Smooth muscle cell (in vitro differentiated cells): ENCODE measurements around the gene DOK6. TPM values are rescaled to one million over a fixed set of nuclear protein-coding genes. Genes with fewer than 3 reads are reported as not detected.

Source experiments
- DNase-seq: peaks from one replicate; lab custom pipeline; 2025; ENCODE audit not compliant: unreplicated experiment; lab: John Stamatoyannopoulos, UW
- H2AFZ ChIP-seq: fragments of 200-600 bp; sonication (generic); 2 replicates; pipeline ENCODE4 v1.6.0; 2016; ENCODE audit warnings: antibody characterized with exemption, low read depth, mild to moderate bottlenecking
- H3F3A ChIP-seq: fragments of 200-600 bp; sonication (generic); 2 replicates; pipeline ENCODE4 v1.6.0; 2017; ENCODE audit warnings: antibody characterized with exemption, low read depth
- H3K27ac ChIP-seq: fragments of 200-600 bp; sonication (generic); 2 replicates; pipeline ENCODE4 v1.5.1; 2016; ENCODE audit warnings: low read depth, mild to moderate bottlenecking
- H3K27me3 ChIP-seq: fragments of 200-600 bp; sonication (generic); 2 replicates; pipeline ENCODE4 v1.6.1; 2016; ENCODE audit warnings: low read depth, mild to moderate bottlenecking
- H3K36me3 ChIP-seq: fragments of 200-600 bp; sonication (generic); 2 replicates; pipeline ENCODE4 v1.5.1; 2016; ENCODE audit warnings: low read depth
- H3K4me1 ChIP-seq: fragments of 200-600 bp; sonication (generic); 2 replicates; pipeline ENCODE4 v1.5.1; 2016; ENCODE audit warnings: low read depth
- H3K4me2 ChIP-seq: fragments of 200-600 bp; sonication (generic); 2 replicates; pipeline ENCODE4 v1.6.0; 2016; ENCODE audit warnings: mild to moderate bottlenecking
- H3K4me3 ChIP-seq: fragments of 200-600 bp; sonication (generic); 2 replicates; pipeline ENCODE4 v1.5.1; 2016; ENCODE audit warnings: mild to moderate bottlenecking
- H3K79me2 ChIP-seq: fragments of 200-600 bp; sonication (generic); 2 replicates; pipeline ENCODE4 v1.6.0; 2016; ENCODE audit warnings: low read depth, mild to moderate bottlenecking
- H3K9ac ChIP-seq: fragments of 200-600 bp; sonication (generic); 2 replicates; pipeline ENCODE4 v1.6.0; 2016; ENCODE audit warnings: low read depth
- H3K9me3 ChIP-seq: fragments of 200-600 bp; sonication (generic); replicated peaks from 2 replicates; pipeline ENCODE4 v1.5.1; 2016; ENCODE audit warnings: low read depth
- H4K20me1 ChIP-seq: fragments of 200-600 bp; sonication (generic); 2 replicates; pipeline ENCODE4 v1.6.0; 2016; ENCODE audit warnings: low read depth
- WGBS: methylation state at CpG from one replicate; pipeline ENCODE4 v1.1.7; 2016; ENCODE audit warnings: low lambda C conversion rate; 5-methylcytosine and 5-hydroxymethylcytosine counted together
- polyA plus RNA-seq: library from polyadenylated mRNA; unstranded; fragments of >200 nt; fragmentation: Nextera tagmentation; extraction: Ambion mirVana; gene quantifications from 2 replicates; pipeline ENCODE4 v1.2.1, GENCODE V29; 2016
- total RNA-seq: library from RNA; depleted of rRNA; stranded (reverse); fragments of >200 nt; gene quantifications from 2 replicates; pipeline ENCODE4 v1.2.3, GENCODE V29; 2014
- TF ChIP-seq, protein P1 (sequence below): fragments of 200-600 bp; sonication (generic); IDR thresholded peaks from 2 replicates; pipeline ENCODE4 v1.5.1; 2017; ENCODE audit warnings: borderline replicate concordance, mild to moderate bottlenecking, antibody characterized with exemption; ENCODE audit not compliant: insufficient read depth, poor library complexity, severe bottlenecking

Gene DOK6
- total and polyA plus RNA-seq, 2 experiments from 2014 or later = 7.2 to 21.4 TPM

DNA sequence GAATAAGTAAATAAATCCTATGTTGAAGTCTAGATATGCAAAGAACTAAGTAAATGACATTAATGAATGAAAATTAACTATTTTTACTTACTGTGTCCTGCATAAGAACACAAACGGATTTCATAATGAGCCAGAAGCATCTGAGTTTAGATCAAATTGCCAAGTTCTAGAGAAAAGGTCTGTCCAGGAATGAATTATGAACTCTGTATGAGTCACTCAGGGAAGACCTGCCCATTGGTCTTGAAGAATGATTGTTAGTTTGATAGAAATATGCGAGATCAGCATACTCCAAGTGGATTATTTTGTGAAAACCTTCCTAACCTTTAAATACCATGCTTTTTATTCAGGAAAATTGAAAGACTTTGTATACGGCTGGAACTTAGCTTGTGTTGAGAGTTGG lies 189.5 kb downstream of the DOK6 start:
- Histone ChIP-seq H3K9ac (no peak overlapping the region), H2AFZ (no peak overlapping the region), H3F3A (no peaks in the 10 kb centered on the region), H3K4me1 (no peaks in the 10 kb centered on the region), H3K79me2 (no peaks in the 10 kb centered on the region), H3K27ac (no peak overlapping the region), H3K36me3 (no peaks in the 10 kb centered on the region), H3K4me3 (no peak overlapping the region), H3K4me2 (no peak overlapping the region), H3K27me3 (no peaks in the 10 kb centered on the region), H3K9me3 (no peaks in the 10 kb centered on the region), H4K20me1 (no peaks in the 10 kb centered on the region)
- DNase-seq = no peak
- WGBS = 95% methylated on average over 3 of the region's 3 CpGs
- TF ChIP-seq, protein P1, sequence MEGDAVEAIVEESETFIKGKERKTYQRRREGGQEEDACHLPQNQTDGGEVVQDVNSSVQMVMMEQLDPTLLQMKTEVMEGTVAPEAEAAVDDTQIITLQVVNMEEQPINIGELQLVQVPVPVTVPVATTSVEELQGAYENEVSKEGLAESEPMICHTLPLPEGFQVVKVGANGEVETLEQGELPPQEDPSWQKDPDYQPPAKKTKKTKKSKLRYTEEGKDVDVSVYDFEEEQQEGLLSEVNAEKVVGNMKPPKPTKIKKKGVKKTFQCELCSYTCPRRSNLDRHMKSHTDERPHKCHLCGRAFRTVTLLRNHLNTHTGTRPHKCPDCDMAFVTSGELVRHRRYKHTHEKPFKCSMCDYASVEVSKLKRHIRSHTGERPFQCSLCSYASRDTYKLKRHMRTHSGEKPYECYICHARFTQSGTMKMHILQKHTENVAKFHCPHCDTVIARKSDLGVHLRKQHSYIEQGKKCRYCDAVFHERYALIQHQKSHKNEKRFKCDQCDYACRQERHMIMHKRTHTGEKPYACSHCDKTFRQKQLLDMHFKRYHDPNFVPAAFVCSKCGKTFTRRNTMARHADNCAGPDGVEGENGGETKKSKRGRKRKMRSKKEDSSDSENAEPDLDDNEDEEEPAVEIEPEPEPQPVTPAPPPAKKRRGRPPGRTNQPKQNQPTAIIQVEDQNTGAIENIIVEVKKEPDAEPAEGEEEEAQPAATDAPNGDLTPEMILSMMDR = no peak

DNA sequence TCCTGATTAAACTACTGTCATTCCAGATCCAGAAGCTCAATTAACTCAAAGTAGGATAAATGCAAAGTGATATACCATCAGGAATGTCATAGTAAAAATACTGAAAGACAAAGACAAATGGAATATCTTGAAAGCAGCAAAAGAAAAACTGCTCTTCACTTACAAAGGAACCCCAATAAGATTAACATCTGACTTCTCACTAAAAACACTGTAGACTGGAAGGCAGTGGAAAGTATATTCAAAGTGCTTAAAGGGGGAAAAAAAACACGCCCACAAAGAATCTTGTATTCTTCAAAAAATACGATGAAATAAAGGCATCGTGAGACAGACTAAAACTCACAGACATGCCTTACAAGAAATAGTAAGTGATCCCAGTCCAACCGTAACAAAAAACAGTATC lies 195.7 kb downstream of the DOK6 start:
- no peak overlapping the region for H3K9ac ChIP-seq
- 96% methylated on average over 4 of the region's 4 CpGs for WGBS
- TF ChIP-seq, protein P1 = no peak
- no peaks in the 10 kb centered on the region for H3K27me3 ChIP-seq
- no peak overlapping the region for H3K4me2 ChIP-seq
- no peaks in the 10 kb centered on the region for H3K4me1 ChIP-seq
- no peak overlapping the region for H2AFZ ChIP-seq
- DNase-seq = no peak
- H3K27ac ChIP-seq = no peak overlapping the region
- no peak overlapping the region for H3K4me3 ChIP-seq
- no peaks in the 10 kb centered on the region for H4K20me1 ChIP-seq
- H3K9me3 ChIP-seq = peaks cover 9% of the 10 kb centered on the region
- H3K79me2 ChIP-seq = no peaks in the 10 kb centered on the region
- H3K36me3 ChIP-seq = no peaks in the 10 kb centered on the region
- H3F3A ChIP-seq = no peaks in the 10 kb centered on the region

DNA sequence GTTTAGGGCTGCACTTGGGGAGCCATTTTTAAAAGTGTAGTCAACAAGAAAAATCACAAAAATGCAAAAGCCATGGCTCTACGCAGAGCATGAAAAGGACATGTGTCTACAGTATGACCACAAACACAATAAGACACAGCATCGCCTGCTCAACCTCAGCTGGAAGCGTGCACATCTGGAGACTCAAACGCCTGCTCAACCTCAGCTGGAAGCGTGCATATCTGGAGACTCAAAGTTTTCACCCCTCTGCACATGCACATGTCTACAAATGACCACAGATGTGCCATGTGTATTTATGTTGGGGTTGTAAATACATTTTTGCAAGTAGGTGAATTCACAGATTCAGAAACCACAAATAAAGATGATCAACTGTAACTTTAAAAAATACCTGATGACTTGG lies 196.9 kb downstream of the DOK6 start:
- Histone ChIP-seq H3K9ac (no peak overlapping the region), H3K4me3 (no peak overlapping the region)

DNA sequence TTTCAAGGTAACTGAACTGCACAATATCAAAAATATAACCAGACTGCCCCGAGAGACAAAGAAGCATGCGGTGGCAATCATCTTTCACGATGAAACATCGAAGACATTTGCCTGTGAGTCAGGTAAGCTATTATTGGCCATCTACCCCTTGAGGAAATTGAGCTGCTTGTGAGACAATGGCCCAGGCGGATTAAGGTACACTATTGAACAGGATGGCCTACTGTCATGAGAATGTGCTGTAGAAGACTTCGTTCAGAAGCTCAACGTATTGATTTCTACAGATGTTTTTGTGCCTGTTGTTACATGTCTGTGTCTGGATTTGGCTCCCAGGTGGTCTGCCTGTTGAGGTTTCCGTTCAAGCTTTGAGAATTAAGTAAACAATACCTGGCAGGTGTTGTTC lies 198.7 kb downstream of the DOK6 start:
- H3K4me1 ChIP-seq = no peaks in the 10 kb centered on the region
- peaks cover 9% of the 10 kb centered on the region for H3K9me3 ChIP-seq
- H3K79me2 ChIP-seq = no peaks in the 10 kb centered on the region
- no peaks in the 10 kb centered on the region for H4K20me1 ChIP-seq
- no peak overlapping the region for H3K9ac ChIP-seq
- DNase-seq = no peak
- no peak overlapping the region for H3K4me3 ChIP-seq
- 92% methylated on average over 8 of the region's 8 CpGs for WGBS
- H2AFZ ChIP-seq = no peak overlapping the region
- no peaks in the 10 kb centered on the region for H3K36me3 ChIP-seq
- H3F3A ChIP-seq = no peaks in the 10 kb centered on the region
- TF ChIP-seq, protein P1 = no peak
- no peak overlapping the region for H3K4me2 ChIP-seq
- no peak overlapping the region for H3K27ac ChIP-seq
- no peaks in the 10 kb centered on the region for H3K27me3 ChIP-seq

More for the DNA sequence above, 196.9 kb downstream of the DOK6 start:
- no peaks in the 10 kb centered on the region for H3K36me3 ChIP-seq
- DNase-seq = no peak
- TF ChIP-seq, protein P1 = no peak
- peaks cover 9% of the 10 kb centered on the region for H3K9me3 ChIP-seq
- 97% methylated on average over 5 of the region's 5 CpGs for WGBS
- no peak overlapping the region for H2AFZ ChIP-seq
- H3K27me3 ChIP-seq = no peaks in the 10 kb centered on the region
- no peak overlapping the region for H3K27ac ChIP-seq
- no peaks in the 10 kb centered on the region for H4K20me1 ChIP-seq
- H3K4me2 ChIP-seq = no peak overlapping the region
- H3K79me2 ChIP-seq = no peaks in the 10 kb centered on the region
- H3F3A ChIP-seq = no peaks in the 10 kb centered on the region
- no peaks in the 10 kb centered on the region for H3K4me1 ChIP-seq
